GM19324 (cell line): Measurements from ENCODE around the gene STARD9.
"Not testable (repeated sequence)": the region's sequence is repeated elsewhere in the genome, so short reads cannot be mapped to it uniquely, and the experiment has no call there.

Experiments
- ATAC-seq: cut with Tn5 transposase; IDR thresholded peaks from one replicate; pipeline ENCODE4 v1.9.1; 2021; ENCODE audit warnings: mild to moderate bottlenecking, moderate library complexity; ENCODE audit not compliant: unreplicated experiment, low FRiP score

STARD9 gene

DNA sequence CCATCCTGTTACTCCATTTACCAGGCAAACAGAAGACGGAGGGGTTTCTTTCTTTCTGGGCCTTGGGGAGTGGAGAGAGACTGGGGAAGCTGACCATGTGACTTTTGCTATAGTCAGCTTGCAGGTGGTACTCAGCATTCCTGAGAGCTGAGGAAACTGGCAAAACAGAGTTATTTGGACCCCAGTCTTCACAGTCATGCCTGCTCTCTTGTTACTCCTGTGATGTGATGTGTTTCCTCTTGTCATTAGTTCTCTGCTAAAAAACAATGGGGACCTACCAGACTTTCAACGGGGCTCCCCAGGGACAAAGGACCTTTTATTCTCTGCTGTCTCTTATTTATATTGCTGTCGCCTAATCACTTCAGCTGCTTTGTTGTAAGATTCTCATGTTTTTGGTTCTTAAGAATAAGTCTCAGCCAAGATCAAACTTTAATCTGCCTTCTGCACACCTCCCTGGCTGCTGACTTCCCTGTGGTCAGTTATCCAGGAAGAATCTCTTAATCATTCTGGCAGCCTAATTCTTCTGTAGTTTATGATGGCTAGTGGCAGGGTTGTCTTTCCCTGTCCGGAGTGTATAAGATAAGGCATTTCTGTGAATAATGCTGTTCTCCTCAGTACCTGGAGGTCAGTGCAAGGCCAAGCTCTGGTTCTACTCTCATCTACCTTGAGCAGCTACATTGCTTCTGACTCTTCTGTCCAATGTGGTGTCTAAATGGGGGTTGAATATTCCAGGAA lies 8.8 kb downstream of the STARD9 start:
- no peak for ATAC-seq

DNA sequence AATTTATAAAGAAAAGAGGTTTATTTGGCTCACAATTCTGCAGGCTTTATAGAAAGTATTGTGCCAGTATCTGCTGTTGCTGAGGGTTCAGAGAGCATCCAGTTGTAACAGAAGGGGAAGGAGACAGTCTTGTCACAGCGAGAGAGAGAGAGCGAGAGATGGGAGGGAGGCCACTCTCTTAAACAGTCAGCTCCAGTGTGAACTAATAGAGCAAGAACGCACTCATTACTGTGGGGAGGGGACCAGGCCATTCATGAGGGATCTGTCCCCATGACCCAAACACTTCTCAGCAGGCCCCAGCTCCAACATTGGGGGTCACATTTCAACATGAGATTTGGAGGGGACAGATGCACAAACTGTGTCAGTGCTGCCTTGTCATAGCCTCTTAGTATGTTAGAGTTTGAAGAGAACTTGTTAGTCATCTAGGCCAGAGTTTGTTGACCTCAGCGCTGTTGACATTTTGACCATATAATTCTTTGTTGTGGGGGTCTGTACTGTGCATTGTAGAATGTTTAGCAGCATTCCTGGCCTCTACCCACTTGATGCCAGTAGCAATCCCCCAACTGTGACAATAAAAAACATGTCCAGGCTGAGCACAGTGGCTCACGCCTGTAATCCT lies 15.3 kb downstream of the STARD9 start:
- no peak for ATAC-seq

DNA sequence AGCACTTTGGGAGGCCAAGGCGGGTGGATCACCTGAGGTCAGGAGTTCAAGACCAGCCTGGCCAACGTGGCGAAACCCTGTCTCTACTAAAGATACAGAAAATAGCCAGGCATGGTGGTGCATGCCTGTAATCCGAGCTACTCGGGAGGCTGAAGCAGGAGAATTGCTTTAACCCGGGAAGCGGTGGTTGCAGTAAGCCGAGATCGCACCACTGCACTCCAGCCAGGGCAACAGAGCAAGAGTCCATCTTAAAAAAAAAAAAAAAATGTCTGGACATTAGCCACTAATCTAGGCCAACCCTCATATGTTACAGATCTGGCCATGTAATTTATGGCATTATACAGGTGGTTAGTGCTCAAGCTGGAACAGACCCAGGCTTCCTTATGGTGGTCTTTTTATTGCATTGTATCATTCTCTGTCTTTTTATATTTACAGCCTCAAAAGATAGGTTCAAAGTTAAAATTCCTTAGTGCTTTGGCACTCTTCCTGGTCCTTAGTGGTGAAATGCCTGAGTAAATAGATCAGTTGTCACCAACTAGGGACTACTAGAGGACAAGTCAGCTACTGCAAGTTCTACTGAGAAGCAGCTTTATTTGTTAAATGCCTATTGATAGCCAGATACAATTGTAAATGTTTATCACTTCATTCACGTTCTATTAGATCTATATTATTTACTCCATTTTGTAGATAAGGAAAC lies 16.0 kb downstream of the STARD9 start:
- ATAC-seq, result no peak

DNA sequence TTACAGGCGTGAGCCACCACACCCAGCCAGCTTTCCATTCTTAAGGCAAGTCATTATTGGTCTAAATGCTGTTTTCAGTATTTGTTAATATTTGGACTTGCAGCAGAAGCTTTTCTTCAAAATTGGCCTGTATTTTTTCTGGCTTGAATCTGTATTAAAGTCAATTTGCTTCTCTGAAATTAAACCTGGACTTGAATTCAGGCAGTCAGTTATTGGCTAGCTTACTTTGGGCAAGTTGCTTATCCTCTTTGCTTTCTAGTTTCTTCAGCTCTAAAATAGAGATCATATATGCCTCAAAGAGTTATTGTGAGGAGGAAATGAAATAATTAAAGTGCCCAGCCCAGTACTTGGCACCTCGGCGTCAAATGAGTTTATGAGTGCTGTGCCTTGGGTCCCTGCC lies 17.3 kb downstream of the STARD9 start:
- no peak for ATAC-seq

DNA sequence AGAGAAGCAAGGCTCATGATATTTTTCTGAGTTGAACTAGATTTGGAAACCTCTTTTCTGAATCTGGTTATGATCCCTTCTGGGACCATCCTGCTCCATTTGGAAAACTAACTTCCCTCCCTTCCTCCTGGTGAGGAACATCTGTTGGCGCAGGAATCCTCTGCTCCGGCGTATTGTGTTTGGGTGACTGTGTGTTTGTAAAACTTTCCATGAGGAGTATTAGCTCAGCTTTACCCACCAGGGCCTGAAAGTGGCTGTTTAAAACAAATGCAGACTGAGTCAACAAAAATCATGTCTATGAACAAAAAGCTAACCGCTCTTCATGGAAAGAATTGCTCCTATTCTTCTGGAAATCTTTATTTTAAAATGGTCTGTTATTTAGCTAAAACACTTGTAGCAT lies 17.7 kb downstream of the STARD9 start:
- no peak for ATAC-seq

DNA sequence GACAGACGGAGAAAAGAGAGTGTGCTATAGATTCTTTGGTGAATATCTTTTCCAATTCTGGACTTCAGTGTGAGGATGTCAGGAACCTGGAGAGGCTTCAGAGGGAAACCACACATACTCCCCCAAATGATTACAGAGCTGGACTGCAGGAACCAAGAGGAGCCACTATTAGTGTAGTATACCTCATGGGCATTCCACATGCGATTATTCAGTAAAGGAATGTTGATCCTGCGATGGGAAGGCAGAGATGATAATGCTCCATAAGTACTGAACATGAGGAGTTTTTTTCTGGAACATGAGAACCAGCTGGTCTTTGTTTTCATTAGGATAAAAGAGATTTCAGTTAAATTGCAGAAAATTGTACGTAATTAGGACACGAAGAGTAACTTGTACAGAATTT lies 18.7 kb downstream of the STARD9 start:
- ATAC-seq, result no peak

DNA sequence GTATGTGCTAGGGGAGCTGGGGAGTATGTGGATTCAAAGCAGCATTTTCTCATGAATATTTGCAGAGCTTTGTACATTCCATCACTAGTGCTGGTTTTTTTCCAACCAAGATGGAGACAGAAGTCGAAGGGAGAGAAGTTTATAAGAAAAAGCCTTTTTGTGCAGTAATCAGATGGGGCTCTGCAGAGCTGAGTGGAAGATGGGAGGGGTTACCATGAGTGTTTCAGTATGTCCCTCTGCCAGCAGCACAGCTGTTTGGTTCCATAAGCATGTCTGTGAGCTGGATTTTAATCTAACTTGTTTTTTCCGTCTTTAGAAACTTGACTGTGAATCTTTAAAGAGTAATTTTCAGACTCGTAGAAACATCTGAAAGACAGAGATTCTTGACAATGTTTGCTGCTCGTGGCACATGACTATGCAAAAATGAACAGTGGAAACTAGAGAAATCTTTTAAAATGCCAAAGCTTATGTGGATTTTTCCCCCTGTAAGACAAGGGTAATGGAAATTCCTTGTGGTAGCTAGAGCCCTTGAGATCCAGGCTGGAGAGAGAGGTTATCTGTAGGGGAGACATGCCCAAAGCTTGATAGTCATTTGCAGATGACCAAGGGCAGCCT lies 20.3 kb downstream of the STARD9 start:
- no peak for ATAC-seq

DNA sequence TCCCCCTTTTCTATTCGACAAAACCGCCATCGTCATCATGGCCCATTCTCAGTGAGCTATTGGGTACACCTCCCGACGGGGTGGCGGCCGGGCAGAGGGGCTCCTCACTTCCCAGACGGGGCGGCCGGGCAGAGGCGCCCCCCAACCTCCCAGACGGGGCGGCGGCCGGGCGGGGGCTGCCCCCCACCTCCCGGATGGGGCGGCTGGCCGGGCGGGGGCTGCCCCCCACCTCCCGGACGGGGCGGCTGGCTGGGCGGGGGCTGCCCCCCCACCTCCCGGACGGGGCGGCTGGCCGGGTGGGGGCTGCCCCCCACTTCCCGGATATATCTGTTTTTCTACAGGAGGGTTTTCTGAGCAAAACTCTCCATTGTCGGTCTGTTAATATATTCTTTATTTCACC lies 25.9 kb downstream of the STARD9 start:
- ATAC-seq, result not testable (repeated sequence)

DNA sequence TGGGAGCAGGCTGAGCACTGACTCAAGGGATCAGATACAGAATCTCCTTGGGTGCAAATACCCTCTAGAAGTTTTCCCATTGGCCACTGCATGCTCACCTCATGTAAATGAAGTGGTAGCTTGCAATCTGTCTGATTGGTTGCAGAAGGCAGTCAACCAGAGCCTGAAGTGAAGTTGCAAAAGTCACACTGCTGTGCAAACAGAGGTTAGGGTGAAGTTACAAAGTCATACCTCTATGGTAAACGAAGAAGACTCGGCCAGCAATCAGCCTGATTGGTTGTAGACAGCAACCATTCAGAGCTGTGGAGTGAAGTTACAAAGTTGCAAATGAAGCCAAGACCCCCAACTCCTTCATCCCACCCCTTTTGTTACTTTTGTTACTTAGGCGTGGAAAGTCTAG lies 27.1 kb downstream of the STARD9 start:
- no peak for ATAC-seq

DNA sequence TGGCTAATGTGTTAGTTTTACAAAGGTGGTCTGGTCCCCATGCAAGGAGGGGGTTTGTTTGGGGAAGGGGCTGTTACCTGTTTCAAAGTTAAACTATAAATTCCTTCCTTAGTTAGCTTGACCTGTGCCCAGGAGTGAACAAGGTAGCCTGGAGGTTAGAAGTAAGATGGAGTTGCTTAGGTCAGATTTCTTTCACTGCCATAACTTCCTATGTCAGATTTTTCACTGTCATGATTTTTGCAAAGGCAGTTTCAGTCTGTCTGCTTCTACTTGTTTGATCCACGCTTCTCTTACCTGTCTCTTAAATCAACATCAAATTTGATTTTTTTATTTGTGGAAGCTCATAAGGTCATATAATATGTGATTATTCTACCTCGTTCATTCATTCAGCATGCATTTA lies 28.6 kb downstream of the STARD9 start:
- no peak for ATAC-seq

DNA sequence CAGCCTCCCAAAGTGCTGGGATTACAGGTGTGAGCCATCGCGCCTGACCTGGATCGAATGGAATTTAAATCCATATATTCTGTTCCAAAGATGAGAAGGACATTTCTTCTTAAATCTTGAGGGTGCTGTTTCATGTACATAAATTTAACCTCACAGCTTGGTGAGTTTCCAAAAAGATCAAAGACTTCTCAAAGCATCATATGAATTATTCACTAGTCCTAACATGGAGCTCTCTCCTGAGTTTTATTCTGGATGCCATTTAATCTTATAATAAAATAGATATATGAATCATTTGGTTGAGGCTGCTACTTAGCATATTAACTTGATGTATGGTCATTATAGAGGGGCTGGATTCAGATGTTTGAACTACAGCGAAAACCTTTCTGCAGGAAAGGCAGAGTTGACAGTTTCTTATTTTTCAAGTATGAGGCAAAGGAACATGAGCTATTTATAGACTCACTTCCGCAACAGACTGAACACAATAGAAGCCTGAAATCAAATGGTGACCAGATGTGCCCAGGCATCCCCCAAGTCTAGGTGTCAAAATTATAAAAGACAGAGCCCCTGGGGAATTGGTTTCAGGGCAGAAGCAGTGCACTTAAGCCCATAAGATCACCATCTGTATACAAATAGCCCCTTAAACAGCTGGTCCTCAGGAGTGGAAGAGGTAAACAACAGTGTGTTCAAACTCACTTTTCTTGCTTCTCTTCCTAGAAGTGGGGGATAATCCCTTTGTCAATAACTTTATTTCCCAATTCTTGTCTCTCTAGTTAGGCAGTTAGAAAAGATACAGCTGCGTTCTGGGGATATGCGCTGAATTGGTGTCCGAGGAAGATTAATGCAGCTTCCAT lies 29.7 kb downstream of the STARD9 start:
- peak; percentile 35 for ATAC-seq

DNA sequence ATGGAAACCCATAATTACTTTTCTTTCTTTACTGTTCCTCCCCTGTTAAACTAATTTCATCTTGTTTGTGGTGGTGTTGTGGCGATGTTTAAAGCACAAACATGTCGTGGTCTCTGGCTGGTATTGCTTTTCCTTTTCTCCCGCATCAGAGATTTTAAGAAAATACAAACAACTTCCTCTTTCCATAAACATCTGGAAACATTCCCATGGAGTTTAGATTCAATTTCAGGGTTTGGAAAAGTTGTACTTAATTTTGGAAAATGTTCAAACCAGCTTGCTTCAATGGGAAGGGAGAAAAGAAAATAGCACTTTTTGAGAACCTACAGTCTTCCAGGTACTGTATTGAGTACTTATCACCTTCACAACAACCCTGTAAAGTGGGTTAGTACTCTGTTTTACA lies 30.4 kb downstream of the STARD9 start:
- no peak for ATAC-seq

DNA sequence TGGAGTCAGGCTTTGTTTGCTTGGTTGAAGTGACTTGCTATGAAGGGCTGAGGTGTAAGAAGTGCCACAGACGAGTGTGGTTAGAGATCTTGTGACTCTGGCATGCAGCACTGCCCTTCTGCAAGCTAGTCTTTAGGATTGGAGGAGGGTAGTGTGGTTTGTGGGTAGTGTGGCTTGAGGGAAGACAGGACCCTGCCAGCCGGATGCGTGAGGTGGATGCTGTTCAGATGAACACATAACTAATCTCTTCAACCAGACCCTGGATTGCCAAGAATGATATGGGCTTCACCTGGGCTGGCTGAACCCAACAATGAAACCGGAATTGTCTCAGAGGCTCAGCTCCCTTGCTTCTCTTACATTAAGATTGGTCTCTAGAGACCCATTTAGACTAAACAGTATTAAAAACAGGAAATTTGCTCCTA lies 32.7 kb downstream of the STARD9 start:
- peak; percentile 52 for ATAC-seq

DNA sequence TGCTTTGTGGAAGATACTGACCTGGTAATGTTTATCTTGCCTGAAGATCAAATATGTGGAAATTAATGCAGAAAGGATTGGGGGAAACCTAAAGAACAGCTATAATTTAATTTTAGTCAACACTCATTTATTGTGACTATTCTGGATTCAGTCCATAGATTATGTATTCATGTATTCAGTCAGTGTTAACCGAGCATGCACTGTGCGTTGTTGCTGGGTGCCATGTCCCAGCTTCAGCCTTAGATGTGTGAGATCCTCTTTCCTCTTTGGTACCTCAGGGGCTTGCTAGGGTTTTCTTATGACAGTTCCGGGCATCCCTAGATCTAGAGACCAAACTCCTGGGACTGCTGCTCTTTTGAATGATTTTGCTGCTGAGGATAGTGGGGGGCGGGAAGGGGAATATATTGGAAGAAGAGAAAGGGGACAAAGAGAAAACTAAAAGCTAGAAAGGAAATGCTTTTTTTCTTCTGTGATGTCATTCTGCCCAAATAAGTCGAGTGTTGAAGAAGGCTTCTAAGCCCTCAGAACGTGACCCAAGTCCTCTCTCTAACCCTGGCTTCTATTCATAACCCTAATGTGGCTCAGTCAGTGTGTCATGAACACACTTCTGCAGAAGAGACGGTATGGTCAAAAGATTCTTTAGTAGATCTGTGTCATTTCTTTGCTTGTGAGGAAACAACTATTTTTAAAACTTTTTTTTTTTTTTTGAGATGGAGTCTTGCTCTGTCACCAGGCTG lies 33.5 kb downstream of the STARD9 start:
- ATAC-seq, result no peak

DNA sequence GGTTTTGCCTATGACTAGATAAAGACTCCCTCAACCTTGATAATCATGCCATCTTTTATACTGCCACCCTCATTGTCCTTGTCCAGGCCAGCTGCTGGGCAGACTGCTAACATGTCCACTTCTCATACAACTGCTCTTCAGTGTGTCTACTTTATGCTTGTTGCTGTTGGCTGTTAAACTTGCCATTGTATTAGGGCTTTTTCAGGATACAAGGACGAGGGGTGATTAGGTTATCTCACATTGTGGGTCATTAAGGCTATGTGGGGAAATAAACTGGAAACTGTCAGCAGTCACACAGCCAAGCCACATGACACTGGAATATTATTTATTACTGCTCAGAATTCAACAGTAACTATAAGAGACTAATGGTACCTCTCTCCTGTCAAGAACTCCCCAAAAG lies 36.1 kb downstream of the STARD9 start:
- no peak for ATAC-seq

DNA sequence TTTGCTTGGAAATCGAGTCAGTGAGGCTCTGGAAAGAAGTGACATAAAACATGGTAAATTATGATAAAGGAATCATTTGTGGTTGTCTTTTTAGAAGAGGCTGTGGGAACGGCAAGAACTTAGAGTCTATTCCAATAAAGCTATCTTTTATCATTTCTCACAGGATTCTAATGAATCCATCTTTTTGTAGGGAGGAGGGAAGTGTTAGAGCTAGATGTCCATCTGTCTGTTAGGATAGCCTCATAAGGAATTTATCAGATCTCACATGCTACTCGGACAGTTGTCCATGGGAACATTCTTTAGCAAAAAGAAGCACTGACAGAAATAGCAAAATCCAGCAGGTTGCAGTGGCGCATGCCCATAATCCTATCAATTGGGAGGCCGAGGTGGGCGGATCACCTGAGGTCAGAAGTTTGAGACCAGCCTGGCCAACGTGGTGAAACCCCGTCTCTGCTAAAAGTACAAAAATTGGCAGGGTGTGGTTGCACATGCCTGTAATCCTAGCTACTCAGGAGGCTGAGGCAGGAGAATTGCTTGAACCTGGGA lies 37.0 kb downstream of the STARD9 start:
- no peak for ATAC-seq

DNA sequence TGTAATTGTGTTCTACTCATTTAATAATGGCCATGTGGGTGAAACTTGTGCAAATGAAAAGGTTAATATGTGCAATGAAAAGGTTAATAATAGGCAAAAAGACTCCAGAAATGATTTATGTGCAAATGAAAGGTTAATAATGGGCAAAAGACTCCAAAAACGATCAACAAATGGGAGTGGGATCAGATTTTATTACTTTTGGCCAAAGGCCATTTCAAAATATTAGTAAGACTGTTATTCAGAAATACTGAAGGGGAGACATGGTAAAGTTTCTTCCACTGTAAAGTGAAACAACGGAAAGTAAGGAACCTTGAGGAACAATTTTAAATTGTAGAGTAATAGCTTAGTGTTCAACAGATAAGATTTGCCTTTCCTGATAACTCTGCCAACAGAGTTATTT lies 40.7 kb downstream of the STARD9 start:
- no peak for ATAC-seq

DNA sequence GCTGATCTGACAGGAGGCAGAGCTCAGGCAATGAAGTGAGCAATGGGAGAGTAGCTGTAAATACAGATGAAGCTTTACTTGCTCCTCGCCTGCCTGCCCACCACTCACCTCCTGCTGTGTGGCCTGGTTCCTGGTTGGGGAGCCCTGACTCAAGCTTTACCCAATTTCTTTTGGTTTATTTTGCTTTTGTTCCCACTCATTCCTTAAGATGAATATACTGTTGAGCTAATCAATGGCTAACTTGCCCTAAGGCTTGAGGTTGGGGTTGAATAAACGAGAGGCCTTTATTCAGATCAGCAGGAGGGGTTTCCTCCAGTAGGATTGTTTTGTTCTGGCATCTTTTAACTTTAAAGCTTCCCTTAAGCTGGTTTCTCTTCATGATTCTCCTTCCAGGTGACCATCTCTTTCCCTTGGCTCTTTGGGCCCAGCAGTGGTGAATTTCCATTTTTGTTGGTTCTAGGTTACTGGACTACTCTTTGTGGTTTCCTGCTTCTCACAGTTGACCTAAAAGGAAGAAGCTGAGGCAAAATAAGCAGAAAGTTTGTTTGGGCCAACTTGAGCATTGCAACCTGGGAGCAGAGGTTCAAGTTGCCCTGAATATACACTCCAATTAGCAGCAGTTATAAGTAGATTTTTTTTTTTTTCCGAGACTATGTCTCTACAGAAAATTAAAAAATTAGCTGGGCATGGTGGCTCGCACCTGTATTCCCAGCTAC lies 44.4 kb downstream of the STARD9 start:
- no peak for ATAC-seq

DNA sequence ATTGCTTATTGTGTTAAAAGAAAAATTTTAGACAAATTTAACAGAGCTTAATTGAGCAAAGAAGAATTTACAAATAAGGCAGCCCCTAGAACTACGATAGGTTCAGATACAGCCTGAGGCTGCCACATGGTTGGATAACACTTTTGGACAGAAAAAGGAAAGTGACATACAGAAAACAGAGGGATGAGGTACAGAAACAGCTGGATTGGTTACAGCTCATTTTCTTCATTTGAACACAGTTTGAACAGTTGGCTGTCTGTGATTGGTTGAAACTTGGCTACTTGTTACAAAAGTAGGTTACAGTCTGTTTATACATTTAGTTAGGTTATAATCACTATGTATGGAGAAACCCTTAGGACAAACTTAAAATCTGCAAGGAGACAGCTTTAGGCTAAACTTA lies 46.0 kb downstream of the STARD9 start:
- ATAC-seq, result no peak
